Psoas muscle (tissue), 8 donors: ENCODE results near the gene RETREG2. TPM values are rescaled to one million over a fixed set of nuclear protein-coding genes. Genes with fewer than 3 reads are reported as not detected.

Source experiments
- ATAC-seq, 4 donors: fragments of 200-7000 bp; cut with Tn5 transposase; one replicate each; pipeline ENCODE4 v1.9.1; 2020; ENCODE audit warnings: moderate library complexity in 3 of 4, mild to moderate bottlenecking in 2 of 4
- DNase-seq, 2 donors: peaks; one replicate each; pipeline ENCODE4 v3.0.0-alpha.2; 2020
- H3K27ac ChIP-seq: fragments of 200-600 bp; one replicate; pipeline ENCODE4 v1.8.0; 2022
- H3K27me3 ChIP-seq, 3 donors: fragments of 200-600 bp in 1 of 3; one replicate each; pipeline versions ENCODE4 v1.6.1 to v1.8.0; 2013 to 2022; ENCODE audit warnings: low read length in 2 of 3, mild to moderate bottlenecking in 2 of 3, moderate library complexity in 1 of 3; ENCODE audit not compliant: insufficient read depth in 3 of 3
- H3K36me3 ChIP-seq, 2 donors: fragments of 200-600 bp in 1 of 2; one replicate each; pipeline versions ENCODE4 v1.6.1 to v1.8.0; 2013 to 2022; ENCODE audit warnings: low read depth in 1 of 2, mild to moderate bottlenecking in 1 of 2, moderate library complexity in 1 of 2; ENCODE audit not compliant: insufficient read depth in 1 of 2
- H3K4me1 ChIP-seq: fragments of 200-600 bp; one replicate; pipeline ENCODE4 v1.8.0; 2022
- H3K4me3 ChIP-seq: fragments of 200-600 bp; one replicate; pipeline ENCODE4 v1.8.0; 2022; ENCODE audit warnings: mild to moderate bottlenecking
- H3K9me3 ChIP-seq: fragments of 200-600 bp; one replicate; pipeline ENCODE4 v1.8.0; 2022
- WGBS, 3 donors: extraction: QIAGEN DNeasy Blood & Tissue Kit; methylation state at CpG; one replicate each; pipeline versions ENCODE4 v1.1.6 to v1.1.7; 2013; 5-methylcytosine and 5-hydroxymethylcytosine counted together
- intact Hi-C, 2 donors: fragments of 100-400 bp; cut with DNase I; formaldehyde crosslinking; loops; one replicate each; pipeline versions ENCODE4 v1.11.0 to v1.14.2; 2022
- polyA plus RNA-seq, 3 donors: library from polyadenylated mRNA; stranded (reverse); fragments of 200-250 nt; gene quantifications; one replicate each; pipeline ENCODE4 v1.2.3, GENCODE V29; 2013
- total RNA-seq, 4 donors: library from RNA; stranded (reverse); fragmentation: NEBNext Ultra II Directional in 2 of 4; extraction: Animal tissue kit (Norgen Biotek cat#: 25700) in 2 of 4; gene quantifications; one replicate each; pipeline versions ENCODE4 v1.2.1 to v1.2.4, GENCODE V29; 2021 to 2023
- TF ChIP-seq, protein P1 (sequence below): fragments of 200-600 bp; IDR thresholded peaks from one replicate; pipeline ENCODE4 v1.8.0; 2022; ENCODE audit warnings: antibody characterized with exemption
- donor health status: healthy with polysubstance abuse.
- donor health status: DM: no; HTN: no; CAD: no; lungs with moderate emphysema.
- donor health status: Bipolar disorder and iron deficiency.
- donor health status: healthy.
- donor health status: DM: yes; HTN: yes; CAD: no.
- donor health status: DM: no; HTN: no; CAD: no.
- donor health status: DM: no; HTN: no; CAD: no.
- donor health status: DM: yes; HTN: yes; CAD: no.

Gene RETREG2
- total and polyA plus RNA-seq, 7 donors = 28.1 to 71.4 (median 38.1) TPM

- H3K27ac ChIP-seq = no peak overlapping the region
- ATAC-seq = no peak
- H3K9me3 ChIP-seq = no peaks in the 10 kb centered on the region
- TF ChIP-seq, protein P1, sequence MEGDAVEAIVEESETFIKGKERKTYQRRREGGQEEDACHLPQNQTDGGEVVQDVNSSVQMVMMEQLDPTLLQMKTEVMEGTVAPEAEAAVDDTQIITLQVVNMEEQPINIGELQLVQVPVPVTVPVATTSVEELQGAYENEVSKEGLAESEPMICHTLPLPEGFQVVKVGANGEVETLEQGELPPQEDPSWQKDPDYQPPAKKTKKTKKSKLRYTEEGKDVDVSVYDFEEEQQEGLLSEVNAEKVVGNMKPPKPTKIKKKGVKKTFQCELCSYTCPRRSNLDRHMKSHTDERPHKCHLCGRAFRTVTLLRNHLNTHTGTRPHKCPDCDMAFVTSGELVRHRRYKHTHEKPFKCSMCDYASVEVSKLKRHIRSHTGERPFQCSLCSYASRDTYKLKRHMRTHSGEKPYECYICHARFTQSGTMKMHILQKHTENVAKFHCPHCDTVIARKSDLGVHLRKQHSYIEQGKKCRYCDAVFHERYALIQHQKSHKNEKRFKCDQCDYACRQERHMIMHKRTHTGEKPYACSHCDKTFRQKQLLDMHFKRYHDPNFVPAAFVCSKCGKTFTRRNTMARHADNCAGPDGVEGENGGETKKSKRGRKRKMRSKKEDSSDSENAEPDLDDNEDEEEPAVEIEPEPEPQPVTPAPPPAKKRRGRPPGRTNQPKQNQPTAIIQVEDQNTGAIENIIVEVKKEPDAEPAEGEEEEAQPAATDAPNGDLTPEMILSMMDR = no peak
- 85 to 90% (median 87%) methylated on average over 3 of the region's 3 CpGs for WGBS, 3 donors
- intact Hi-C loops = no loop called here
- peaks cover 8 to 78% of the 10 kb centered on the region in 2 donors for H3K36me3 ChIP-seq
- H3K27me3 ChIP-seq = no peaks in the 10 kb centered on the region
- no peak for DNase-seq
- H3K4me3 ChIP-seq = no peak overlapping the region
- peaks cover 13% of the 10 kb centered on the region for H3K4me1 ChIP-seq
These were observed 47.3 kb downstream of the RETREG2 start for GRCh38 chr2:219225350-219225749.

DNA sequence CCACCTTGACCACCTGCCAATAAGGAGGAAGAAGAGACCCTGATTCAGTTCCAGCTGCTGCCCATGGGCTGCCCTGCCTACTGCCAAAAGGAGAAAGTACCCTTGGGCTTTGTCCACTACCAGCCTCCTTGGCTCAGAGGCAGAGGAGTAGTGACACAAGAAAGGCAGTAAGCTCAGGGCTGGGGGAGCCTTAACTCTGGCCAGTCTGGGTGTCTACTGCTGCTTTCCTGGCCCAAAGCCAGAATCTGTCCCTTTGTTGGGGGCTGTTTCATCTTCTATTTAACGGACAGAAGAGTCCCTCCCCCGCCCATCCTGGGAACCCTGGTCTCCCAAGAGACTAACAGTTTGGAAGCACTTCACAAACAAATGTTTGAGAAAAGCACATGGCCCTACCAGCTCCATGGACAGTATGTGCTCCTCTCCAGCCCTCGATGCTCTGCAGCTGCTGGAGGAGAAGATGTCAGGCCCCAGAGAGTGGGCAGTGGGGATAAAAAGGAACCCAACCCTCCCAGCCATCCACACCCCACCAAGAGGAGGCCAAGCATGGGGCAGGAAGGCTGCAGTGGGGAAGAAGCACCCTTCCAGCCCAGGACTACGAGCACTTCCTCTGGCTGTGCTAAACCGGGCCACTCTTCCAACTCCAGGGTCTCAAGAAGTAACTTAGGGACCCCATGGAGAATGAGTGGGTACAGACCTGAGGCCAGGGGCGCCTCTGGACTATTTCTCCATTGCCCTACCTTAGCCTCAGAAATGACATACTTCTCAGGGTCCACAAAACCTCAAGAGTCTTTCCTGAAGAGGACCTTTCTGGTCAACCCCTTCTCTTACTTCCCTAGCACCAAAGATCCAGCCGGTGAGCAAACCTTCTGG is 50.2 kb downstream of the RETREG2 start:
- ATAC-seq (no peak), DNase-seq (peak in 1 of 2 donors; percentile 32)
- TF ChIP-seq, protein P1 = no peak
- Histone ChIP-seq H3K4me3 (peak overlapping the region; percentile 87), H3K9me3 (no peaks in the 10 kb centered on the region), H3K27ac (peak overlapping the region; percentile 98), H3K4me1 (peaks cover 19% of the 10 kb centered on the region), H3K36me3 (peaks cover 2 to 71% of the 10 kb centered on the region in 2 donors), H3K27me3 (no peaks in the 10 kb centered on the region)
- intact Hi-C loops = no loop called here
- 32 to 42% (median 37%) methylated on average over 6 to 7 of the region's 7 CpGs for WGBS, 3 donors

GRCh38 chr2:219228911-219229304 is 50.8 kb downstream of the RETREG2 start:
- DNase-seq (no peak), ATAC-seq (peak in 1 of 4 donors; percentile 5)
- Histone ChIP-seq H3K27me3 (no peaks in the 10 kb centered on the region), H3K4me3 (peak overlapping the region; percentile 87), H3K9me3 (no peaks in the 10 kb centered on the region), H3K27ac (peak overlapping the region; percentile 98), H3K36me3 (peaks cover 3 to 71% of the 10 kb centered on the region in 2 donors), H3K4me1 (peaks cover 19% of the 10 kb centered on the region)
- TF ChIP-seq, protein P1 = no peak
- intact Hi-C loops = no loop called here
- 0 to 3% (median 1%) methylated on average over 11 to 19 of the region's 19 CpGs for WGBS, 3 donors

GRCh38 chr2:219229305-219230058 is 51.4 kb downstream of the RETREG2 start, which contains the start of the genes ANKZF1 and ATG9A:
ANKZF1 (plus strand) TSS chr2:219229806; CDS start chr2:219230258, 452 bp downstream.
ATG9A (minus strand) TSS chr2:219229636; CDS start chr2:219228024, 1,612 bp downstream.
- TF ChIP-seq, protein P1 = no peak
- peak within 1 kb of the TSS; percentile 98 for H3K27ac ChIP-seq
- H3K36me3 ChIP-seq = peaks cover 8 to 71% of the 10 kb centered on the region in 2 donors
- H3K9me3 ChIP-seq = no peaks in the 10 kb centered on the region
- H3K4me1 ChIP-seq = peaks cover 19% of the 10 kb centered on the region
- ATAC-seq (peak; percentile 97 to 99 (median 98)), DNase-seq (peak; percentile 99)
- no peaks in the 10 kb centered on the region for H3K27me3 ChIP-seq
- peak within 1 kb of the TSS; percentile 87 for H3K4me3 ChIP-seq
- intact Hi-C loops = no loop called here
- WGBS, 3 donors = 0 to 1% (median 0%) methylated on average over 70 to 80 of the region's 80 CpGs
